ENCODE results near the gene TMEM184A. TPM values are rescaled to one million over a fixed set of nuclear protein-coding genes. Genes with fewer than 3 reads are reported as not detected.

TMEM184A gene
- total RNA-seq, 1 donor from 2014 or later = 5.0 TPM

GRCh38 chr7:1580422-1581030 is 24.5 kb upstream of the TMEM184A start:
- H3K4me3 Mint-ChIP-seq = no peak overlapping the region
- peaks cover 1% of the 10 kb centered on the region for H3K27me3 Mint-ChIP-seq (ENCODE audit: low read depth)
- no peak for DNase-seq (ENCODE audit: low spot score in 2 of 2, unreplicated experiment in 2 of 2)
- no peak overlapping the region for H3K27ac Mint-ChIP-seq
- TF ChIP-seq CTCF (IDR thresholded peaks at IDR 0.05; ENCODE audit: unreplicated experiment) = no peak
- no peaks in the 10 kb centered on the region for H3K9me3 Mint-ChIP-seq
- H3K4me1 Mint-ChIP-seq = peaks cover 8% of the 10 kb centered on the region
- no peaks in the 10 kb centered on the region for H3K36me3 Mint-ChIP-seq

GRCh38 chr7:1579481-1580421 is 23.7 kb upstream of the TMEM184A start:
- no peak overlapping the region for H3K27ac Mint-ChIP-seq
- peaks cover 8% of the 10 kb centered on the region for H3K4me1 Mint-ChIP-seq
- no peaks in the 10 kb centered on the region for H3K36me3 Mint-ChIP-seq
- peak; percentile 55 for TF ChIP-seq CTCF (IDR thresholded peaks at IDR 0.05; ENCODE audit: unreplicated experiment)
- H3K9me3 Mint-ChIP-seq = no peaks in the 10 kb centered on the region
- DNase-seq (ENCODE audit: low spot score in 2 of 2, unreplicated experiment in 2 of 2) = peak; percentile 56 to 84
- H3K27me3 Mint-ChIP-seq (ENCODE audit: low read depth) = peaks cover 1% of the 10 kb centered on the region
- H3K4me3 Mint-ChIP-seq = no peak overlapping the region

- H3K27me3 Mint-ChIP-seq (ENCODE audit: low read depth) = peaks cover 1% of the 10 kb centered on the region
- H3K9me3 Mint-ChIP-seq = no peaks in the 10 kb centered on the region
- H3K36me3 Mint-ChIP-seq = no peaks in the 10 kb centered on the region
- TF ChIP-seq CTCF (IDR thresholded peaks at IDR 0.05; ENCODE audit: unreplicated experiment) = no peak
- peaks cover 8% of the 10 kb centered on the region for H3K4me1 Mint-ChIP-seq
- H3K4me3 Mint-ChIP-seq = no peak overlapping the region
- H3K27ac Mint-ChIP-seq = no peak overlapping the region
- no peak for DNase-seq (ENCODE audit: low spot score in 2 of 2, unreplicated experiment in 2 of 2)
These were observed 22.5 kb upstream of the TMEM184A start for GRCh38 chr7:1578513-1578912.

- TF ChIP-seq CTCF (IDR thresholded peaks at IDR 0.05; ENCODE audit: unreplicated experiment) = no peak
These were observed 20.7 kb upstream of the TMEM184A start for GRCh38 chr7:1576521-1577253.

GRCh38 chr7:1575809-1576208 is 19.8 kb upstream of the TMEM184A start:
- Mint-ChIP-seq H3K36me3 (no peaks in the 10 kb centered on the region), H3K27ac (no peak overlapping the region), H3K4me3 (no peak overlapping the region), H3K27me3 (ENCODE audit: low read depth) (no peaks in the 10 kb centered on the region), H3K9me3 (no peaks in the 10 kb centered on the region), H3K4me1 (peaks cover 25% of the 10 kb centered on the region)
- DNase-seq (ENCODE audit: low spot score in 2 of 2, unreplicated experiment in 2 of 2) = no peak
- TF ChIP-seq CTCF (IDR thresholded peaks at IDR 0.05; ENCODE audit: unreplicated experiment) = no peak

More at GRCh38 chr7:1576521-1577253, 20.7 kb upstream of the TMEM184A start:
- Mint-ChIP-seq H3K27me3 (ENCODE audit: low read depth) (no peaks in the 10 kb centered on the region), H3K9me3 (no peaks in the 10 kb centered on the region), H3K27ac (no peak overlapping the region), H3K4me3 (no peak overlapping the region), H3K36me3 (no peaks in the 10 kb centered on the region), H3K4me1 (peaks cover 17% of the 10 kb centered on the region)
- no peak for DNase-seq (ENCODE audit: low spot score in 2 of 2, unreplicated experiment in 2 of 2)
